K562 (cell line): ENCODE results near the gene PPP4R3A. TPM values are rescaled to one million over a fixed set of nuclear protein-coding genes. Genes with fewer than 3 reads are reported as not detected.
"Not testable (repeated sequence)": the region's sequence is repeated elsewhere in the genome, so short reads cannot be mapped to it uniquely, and the experiment has no call there.

Experiments used
- ATAC-seq: fragments of 200-7000 bp; cut with Tn5 transposase; 3 replicates; pipeline ENCODE4 v1.9.1; 2020; ENCODE audit warnings: moderate library complexity
- BruUV-seq: library from RNA; stranded (reverse); fragments of 400-500 nt; replicated peaks from 2 replicates; lab custom pipeline; 2021; lab: Mats Ljungman, UMichigan
- CTCF ChIA-PET: fragments of 300-600 bp; formaldehyde crosslinking; extraction: SDS; loops from one replicate; lab custom pipeline; 2021; ENCODE audit warnings: low intra/inter-chr PET ratio; lab: Yijun Ruan, JAX
- POLR2A ChIA-PET: fragments of 300-600, 350-650 bp; sonication (Branson Sonifier 250); formaldehyde crosslinking; extraction: SDS; loops from one replicate; lab custom pipeline; 2021; ENCODE audit warnings: antibody characterized with exemption, inconsistent platforms; lab: Yijun Ruan, JAX
- DNase-seq, 4 experiments: peaks; one replicate each; pipeline versions ENCODE4 v3.0.0 to v3.0.0-alpha.2; 2011 to 2018; ENCODE audit warnings: low spot score in 3 of 4, mixed read lengths in 3 of 4; ENCODE audit errors: extremely low read depth in 1 of 4
- FAIRE-seq: peaks from 2 replicates; lab custom pipeline; 2011; peaks lifted over from hg19 to GRCh38; lab: Jason Lieb, UNC
- H2AFZ ChIP-seq: 2 replicates; pipeline ENCODE4 v1.6.0; 2011; ENCODE audit warnings: low read depth, low read length, control low read depth, inconsistent platforms
- H3K27ac ChIP-seq: fragments of 200-600 bp; 3 replicates; pipeline ENCODE4 v1.8.0; 2011; ENCODE audit warnings: low read depth, mild to moderate bottlenecking, control low read depth, inconsistent platforms, low read length, moderate library complexity, mixed read lengths; ENCODE audit errors: extremely low read depth
- H3K27me3 ChIP-seq, 2 experiments: fragments of 300-600 bp in 1 of 2; 2 replicates in 1 of 2; 3 replicates in 1 of 2; pipeline versions ENCODE4 v1.6.0 to v1.8.0; 2011; ENCODE audit warnings: inconsistent platforms in 2 of 2, low read length in 2 of 2, mild to moderate bottlenecking in 1 of 2, mixed read lengths in 1 of 2, moderate library complexity in 1 of 2; ENCODE audit not compliant: control insufficient read depth in 2 of 2, insufficient read depth in 2 of 2
- H3K36me3 ChIP-seq: fragments of 300-600 bp; 3 replicates; pipeline ENCODE4 v1.8.0; 2011; ENCODE audit warnings: mild to moderate bottlenecking, low read length, inconsistent platforms; ENCODE audit not compliant: control insufficient read depth, insufficient read depth
- H3K4me1 ChIP-seq, 2 experiments: fragments of 200-600 bp in 1 of 2; replicated peaks in 1 of 2; 2 replicates in 1 of 2; 3 replicates in 1 of 2; pipeline versions ENCODE4 v1.5.1 to v1.8.0; 2011; ENCODE audit warnings: inconsistent platforms in 2 of 2, low read length in 2 of 2, mild to moderate bottlenecking in 1 of 2, mixed read lengths in 1 of 2, moderate library complexity in 1 of 2; ENCODE audit not compliant: control insufficient read depth in 2 of 2, insufficient read depth in 2 of 2
- H3K4me2 ChIP-seq: 2 replicates; pipeline ENCODE4 v1.6.1; 2011; ENCODE audit warnings: low read length, control low read depth, inconsistent platforms, mixed read lengths; ENCODE audit not compliant: insufficient read depth
- H3K4me3 ChIP-seq: fragments of 200-600 bp; sonication (generic), shearing (Covaris generic); 2 replicates; pipeline ENCODE4 v1.5.1; 2016; ENCODE audit warnings: control low read depth, inconsistent platforms
- H3K79me2 ChIP-seq: fragments of 200-600 bp; 3 replicates; pipeline ENCODE4 v1.8.0; 2011; ENCODE audit warnings: low read length, inconsistent platforms; ENCODE audit not compliant: control insufficient read depth, insufficient read depth
- H3K9ac ChIP-seq, 2 experiments: 2 replicates each; pipeline versions ENCODE4 v1.6.0 to v1.6.1; 2011; ENCODE audit warnings: low read depth in 2 of 2, low read length in 2 of 2, control low read depth in 1 of 2, inconsistent platforms in 1 of 2, mild to moderate bottlenecking in 1 of 2, mixed read lengths in 1 of 2; ENCODE audit not compliant: insufficient read depth in 1 of 2
- H3K9me1 ChIP-seq: one replicate; pipeline ENCODE4 v1.6.0; 2011; ENCODE audit warnings: inconsistent platforms, mild to moderate bottlenecking, low read length, moderate library complexity; ENCODE audit not compliant: control insufficient read depth, insufficient read depth
- H3K9me3 ChIP-seq: replicated peaks from 2 replicates; pipeline ENCODE4 v1.5.1; 2011; ENCODE audit warnings: low read depth, low read length, inconsistent platforms; ENCODE audit not compliant: control insufficient read depth, insufficient read depth
- H4K20me1 ChIP-seq: replicated peaks from 2 replicates; pipeline ENCODE4 v1.6.1; 2011; ENCODE audit warnings: low read length, inconsistent platforms, mixed read lengths; ENCODE audit not compliant: control insufficient read depth, insufficient read depth
- WGBS: fragments of 100-300 bp; shearing (Covaris generic); methylation state at CpG from one replicate; pipeline ENCODE4 v1.1.6; 2016; ENCODE audit warnings: low coverage, mixed read lengths; ENCODE audit not compliant: insufficient coverage; ENCODE audit errors: missing lambda C conversion rate; 5-methylcytosine and 5-hydroxymethylcytosine counted together
- in situ Hi-C: fragments of 300-500 bp; cut with MboI; formaldehyde crosslinking; loops from 4 replicates; pipeline ENCODE4 v1.15.0; 2018; ENCODE audit warnings: inconsistent platforms, mixed read lengths
- intact Hi-C: fragments of 100-400 bp; cut with micrococcal nuclease; formaldehyde crosslinking; loops from 2 replicates; pipeline ENCODE4 v1.14.2; 2022
- polyA plus RNA-seq, 8 experiments: library from polyadenylated mRNA; depleted of rRNA in 4 of 8; stranded (reverse) in 5 of 8; unstranded in 3 of 8; fragments of >200 nt; fragmentation: Nextera tagmentation in 2 of 8; fragmentation: Illumina TruSeq in 1 of 8; extraction: Ambion mirVana in 2 of 8; extraction: Trizol in 1 of 8; gene quantifications; 2 replicates each; pipeline versions ENCODE4 v1.2.1 to v1.2.3, GENCODE V29; 2011 to 2014; ENCODE audit warnings: inconsistent platforms in 1 of 8, missing spikeins in 1 of 8
- small RNA-seq: library from RNA; depleted of rRNA; stranded (forward); fragments of <200 nt; gene quantifications from one replicate; pipeline ENCODE3, GENCODE V24; 2014
- total RNA-seq, 7 experiments: library from RNA; depleted of rRNA in 6 of 7; stranded (reverse); fragments of >200 nt in 6 of 7; fragmentation: Illumina TruSeq in 2 of 7; extraction: Trizol in 2 of 7; gene quantifications; 2 replicates each; pipeline versions ENCODE4 v1.2.1 to v1.2.3, GENCODE V29; 2011 to 2021; ENCODE audit warnings: low replicate concordance in 1 of 7

Gene PPP4R3A
- total and polyA plus RNA-seq, 9 of the 15 experiments (the other 6 are each of a cell fraction or from before 2014, with no cell fraction given), result 9.5 to 54.9 (median 44.9) TPM

DNA sequence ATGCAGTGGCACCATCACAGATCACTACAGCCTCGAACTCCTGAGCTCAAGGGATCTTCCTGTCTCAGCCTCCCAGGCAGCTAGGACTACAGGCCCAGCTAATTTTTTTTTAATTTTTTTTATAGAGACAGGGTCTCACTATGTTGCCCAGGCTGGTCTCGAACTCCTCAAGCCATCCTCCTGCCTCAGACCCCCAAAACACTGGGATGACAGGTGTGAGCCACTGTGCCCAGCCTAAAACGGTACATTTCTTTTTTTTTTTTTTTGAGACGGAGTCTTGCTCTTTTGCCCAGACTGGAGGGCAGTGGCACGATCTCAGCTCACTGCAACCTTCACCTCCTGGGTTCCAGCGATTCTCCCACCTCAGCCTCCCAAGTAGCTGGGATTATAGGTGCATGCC lies 100.9 kb downstream of the PPP4R3A start:
- FAIRE-seq, H3K27ac ChIP-seq, intact Hi-C loops, POLR2A ChIA-PET, H3K9me3 ChIP-seq, H3K9ac ChIP-seq, H3K4me2 ChIP-seq, CTCF ChIA-PET, DNase-seq, H2AFZ ChIP-seq, H3K27me3 ChIP-seq, BruUV-seq, ATAC-seq, in situ Hi-C loops, H3K4me3 ChIP-seq, H3K4me1 ChIP-seq, H3K9me1 ChIP-seq, H4K20me1 ChIP-seq: not testable (repeated sequence)
- H3K79me2 ChIP-seq, result peaks cover 55% of the 10 kb centered on the region
- 89% methylated on average over 6 of the region's 6 CpGs for WGBS
- peaks cover 39% of the 10 kb centered on the region; the same call in 2 of the 3 replicates for H3K36me3 ChIP-seq

Small RNA genes within 50 kb of the gene (small RNA-seq; reads per million reads assigned to genes)
- gene AL133373.1, result not detected

Other genes starting within 250 kb of the PPP4R3A start
- 12.4 and 13.3 TPM in 2 replicates for gene CCDC88C, start 92.5 kb downstream of the PPP4R3A start, total RNA-seq (2014; rRNA removed)
- 11.2 and 12.9 TPM in 2 replicates for gene CCDC88C, start 92.5 kb downstream of the PPP4R3A start, total RNA-seq (2014; rRNA removed; fragmentation: Illumina TruSeq; extraction: Trizol)
- gene CCDC88C, start 92.5 kb downstream of the PPP4R3A start, total RNA-seq (2015; rRNA removed; fragmentation: Illumina TruSeq; extraction: Trizol), result 11.3 and 12.2 TPM in 2 replicates
- gene CCDC88C, start 92.5 kb downstream of the PPP4R3A start, total RNA-seq (2021), result 16.8 and 22.5 TPM in 2 replicates
- 7.5 and 8.2 TPM in 2 replicates for gene CCDC88C, start 92.5 kb downstream of the PPP4R3A start, polyA plus RNA-seq (2011; rRNA removed)
- 8.4 and 9.3 TPM in 2 replicates for gene CCDC88C, start 92.5 kb downstream of the PPP4R3A start, polyA plus RNA-seq (2014; fragmentation: Illumina TruSeq; extraction: Trizol)
- under 1 TPM; 0.62 to 0.65 TPM for gene CCDC88C, start 92.5 kb downstream of the PPP4R3A start, polyA plus RNA-seq (2014; fragmentation: Nextera tagmentation; extraction: Ambion mirVana)
- gene CCDC88C, start 92.5 kb downstream of the PPP4R3A start, polyA plus RNA-seq (2014; rRNA removed), result 10.7 and 11.4 TPM in 2 replicates
- 0.05 and 0.45 TPM in 2 replicates for gene CATSPERB, start 221.8 kb upstream of the PPP4R3A start, total RNA-seq (2014; rRNA removed)
- 1.1 and 1.4 TPM in 2 replicates for gene CATSPERB, start 221.8 kb upstream of the PPP4R3A start, total RNA-seq (2014; rRNA removed; fragmentation: Illumina TruSeq; extraction: Trizol)
- gene CATSPERB, start 221.8 kb upstream of the PPP4R3A start, total RNA-seq (2015; rRNA removed; fragmentation: Illumina TruSeq; extraction: Trizol), result 0.98 and 1.0 TPM in 2 replicates
- 0.67 and 0.89 TPM in 2 replicates for gene CATSPERB, start 221.8 kb upstream of the PPP4R3A start, total RNA-seq (2021)
- gene CATSPERB, start 221.8 kb upstream of the PPP4R3A start, polyA plus RNA-seq (2011; rRNA removed), result 0.18 and 0.38 TPM in 2 replicates
- 0.82 and 0.98 TPM in 2 replicates for gene CATSPERB, start 221.8 kb upstream of the PPP4R3A start, polyA plus RNA-seq (2014; fragmentation: Illumina TruSeq; extraction: Trizol)
- 1 to 10 TPM in 1 of 2 experiments, under 1 TPM in 1; 0.76 to 1.0 TPM for gene CATSPERB, start 221.8 kb upstream of the PPP4R3A start, polyA plus RNA-seq (2014; fragmentation: Nextera tagmentation; extraction: Ambion mirVana)
- gene CATSPERB, start 221.8 kb upstream of the PPP4R3A start, polyA plus RNA-seq (2014; rRNA removed), result 0.98 and 1.4 TPM in 2 replicates